BLaER1 (cell line): ENCODE measurements around the gene UBE4A.

ENCODE experiments used
- H3K27ac ChIP-seq: shearing (Covaris generic); formaldehyde crosslinking; 2 replicates; pipeline ENCODE4 v1.8.1; 2022
- H3K27me3 ChIP-seq: shearing (Covaris generic); formaldehyde crosslinking; 2 replicates; pipeline ENCODE4 v1.8.1; 2022
- H3K36me3 ChIP-seq: shearing (Covaris generic); formaldehyde crosslinking; 2 replicates; pipeline ENCODE4 v1.8.1; 2022
- H3K4me1 ChIP-seq: shearing (Covaris generic); formaldehyde crosslinking; 2 replicates; pipeline ENCODE4 v1.8.1; 2022
- H3K4me2 ChIP-seq: shearing (Covaris generic); formaldehyde crosslinking; 2 replicates; pipeline ENCODE4 v1.8.1; 2022
- H3K4me3 ChIP-seq: shearing (Covaris generic); formaldehyde crosslinking; 2 replicates; pipeline ENCODE4 v1.8.1; 2022
- H3K9ac ChIP-seq: shearing (Covaris generic); formaldehyde crosslinking; 2 replicates; pipeline ENCODE4 v1.8.1; 2022
- H3K9me3 ChIP-seq: shearing (Covaris generic); formaldehyde crosslinking; 2 replicates; pipeline ENCODE4 v1.8.1; 2022
- H4K20me1 ChIP-seq: shearing (Covaris generic); formaldehyde crosslinking; 2 replicates; pipeline ENCODE4 v1.8.1; 2022
- Cebpa-rat ChIP-seq: shearing (Covaris generic); IDR thresholded peaks from 2 replicates; pipeline ENCODE4 v1.8.1; 2022

UBE4A gene

GRCh38 chr11:118442908-118443589 lies 83.6 kb downstream of the UBE4A start:
- Histone ChIP-seq H3K9me3 (no peaks in the 10 kb centered on the region), H3K4me1 (peaks cover 38% of the 10 kb centered on the region), H3K27ac (no peak overlapping the region), H3K27me3 (no peaks in the 10 kb centered on the region), H3K4me3 (no peak overlapping the region), H4K20me1 (peaks cover 100% of the 10 kb centered on the region), H3K9ac (no peak overlapping the region), H3K36me3 (peaks cover 64% of the 10 kb centered on the region), H3K4me2 (no peak overlapping the region)
- TF ChIP-seq Cebpa-rat = no peak

DNA sequence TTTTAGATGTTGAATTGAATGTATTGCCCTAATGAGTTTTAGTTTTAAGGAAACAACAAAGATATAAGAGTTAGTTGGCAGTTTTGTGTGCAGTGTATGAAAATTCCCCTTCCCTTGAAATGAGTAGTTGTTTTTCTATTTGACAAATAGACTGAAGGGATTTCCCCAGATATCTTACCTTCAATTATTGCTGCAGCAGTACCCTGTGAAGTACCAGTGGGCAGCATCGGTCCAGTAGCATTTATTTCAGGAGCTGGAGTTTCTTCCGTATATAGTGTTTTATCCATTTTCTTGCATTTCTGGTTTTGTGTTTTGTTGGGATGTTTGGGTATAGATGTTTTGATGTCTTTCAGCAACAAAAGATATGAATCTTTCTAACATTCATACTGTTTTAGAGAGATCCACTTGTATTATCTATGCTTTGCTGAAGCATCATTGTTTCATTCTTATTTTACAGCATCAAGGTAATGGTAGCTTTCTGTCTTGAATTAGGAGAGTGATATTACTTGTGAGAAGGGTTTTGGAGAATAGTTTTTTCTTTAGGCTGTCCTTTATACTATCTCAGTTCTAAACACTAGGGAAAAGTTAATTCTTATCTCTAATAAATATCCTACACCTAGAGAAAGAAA lies 84.3 kb downstream of the UBE4A start:
- Histone ChIP-seq H3K27me3 (no peaks in the 10 kb centered on the region), H3K4me1 (peaks cover 36% of the 10 kb centered on the region), H3K4me3 (no peak overlapping the region), H3K27ac (no peak overlapping the region), H3K36me3 (peaks cover 69% of the 10 kb centered on the region), H4K20me1 (peaks cover 100% of the 10 kb centered on the region), H3K4me2 (no peak overlapping the region), H3K9me3 (no peaks in the 10 kb centered on the region), H3K9ac (no peak overlapping the region)
- no peak for TF ChIP-seq Cebpa-rat

- Histone ChIP-seq H3K9ac (no peak overlapping the region), H3K9me3 (no peaks in the 10 kb centered on the region), H4K20me1 (peaks cover 100% of the 10 kb centered on the region), H3K36me3 (peaks cover 80% of the 10 kb centered on the region), H3K4me2 (no peak overlapping the region), H3K27ac (no peak overlapping the region), H3K4me3 (no peak overlapping the region), H3K27me3 (no peaks in the 10 kb centered on the region), H3K4me1 (no peaks in the 10 kb centered on the region)
- TF ChIP-seq Cebpa-rat = no peak
These were observed 88.0 kb downstream of the UBE4A start for GRCh38 chr11:118447423-118447822.

- no peaks in the 10 kb centered on the region for H3K9me3 ChIP-seq
- no peak overlapping the region for H3K4me2 ChIP-seq
- no peak for TF ChIP-seq Cebpa-rat
- no peak overlapping the region for H3K27ac ChIP-seq
- H3K27me3 ChIP-seq = no peaks in the 10 kb centered on the region
- no peak overlapping the region for H3K9ac ChIP-seq
- H3K4me3 ChIP-seq = no peak overlapping the region
- no peaks in the 10 kb centered on the region for H3K4me1 ChIP-seq
- H3K36me3 ChIP-seq = peaks cover 82% of the 10 kb centered on the region
- H4K20me1 ChIP-seq = peaks cover 100% of the 10 kb centered on the region
These were observed 88.9 kb downstream of the UBE4A start for GRCh38 chr11:118448294-118448693.
